Activated CD4-positive, alpha-beta memory T cell treated with anti-CD3 and anti-CD28 coated beads for 36 hours (primary cell): ENCODE data around the gene CDK1. TPM values are rescaled to one million over a fixed set of nuclear protein-coding genes. Genes with fewer than 3 reads are reported as not detected.
A peak's percentile ranks its signal among the peaks of the same experiment; 100 is the strongest.

Experiments
- CTCF ChIA-PET: fragments of 350-600 bp; sonication (Branson Sonifier 250); formaldehyde crosslinking; loops from one replicate; lab custom pipeline; 2021; ENCODE audit warnings: antibody characterized with exemption, inconsistent platforms; lab: Charles Lee
- POLR2A ChIA-PET: fragments of 350-600 bp; sonication (Branson Sonifier 250); formaldehyde crosslinking; loops from one replicate; lab custom pipeline; 2021; ENCODE audit warnings: antibody characterized with exemption; lab: Charles Lee
- DNase-seq: peaks from one replicate; pipeline ENCODE4 v3.0.0-alpha.2; 2020
- H3K27ac Mint-ChIP-seq: one replicate; pipeline ENCODE4 v1.8.0; 2021; ENCODE audit warnings: mixed read lengths
- H3K27me3 Mint-ChIP-seq: one replicate; pipeline ENCODE4 v1.8.0; 2021; ENCODE audit warnings: mixed read lengths
- H3K36me3 Mint-ChIP-seq: one replicate; pipeline ENCODE4 v1.8.0; 2021; ENCODE audit warnings: mixed read lengths
- H3K4me1 Mint-ChIP-seq: one replicate; pipeline ENCODE4 v1.8.0; 2021; ENCODE audit warnings: low read depth, mixed read lengths
- H3K4me3 Mint-ChIP-seq: one replicate; pipeline ENCODE4 v1.8.0; 2021; ENCODE audit warnings: mild to moderate bottlenecking, mixed read lengths
- H3K9me3 Mint-ChIP-seq: one replicate; pipeline ENCODE4 v1.8.0; 2021; ENCODE audit warnings: mixed read lengths
- intact Hi-C: fragments of 100-400 bp; cut with micrococcal nuclease; formaldehyde crosslinking; loops from one replicate; pipeline ENCODE4 v1.15.1; 2023
- total RNA-seq, 2 experiments: library from RNA; stranded (reverse); gene quantifications; one replicate each; pipeline ENCODE4 v1.2.3, GENCODE V29; 2021

CDK1 gene
- total RNA-seq, 2 experiments from 2014 or later = 153 TPM

- Mint-ChIP-seq H3K27ac (peak overlapping the region; percentile 92), H3K9me3 (no peaks in the 10 kb centered on the region), H3K36me3 (peaks cover 29% of the 10 kb centered on the region), H3K4me3 (peak overlapping the region; percentile 91), H3K4me1 (peaks cover 24% of the 10 kb centered on the region), H3K27me3 (no peaks in the 10 kb centered on the region)
- CTCF ChIA-PET = interaction anchor here (1.0 to 1.3 kb wide), 2 partner anchors 36 to 541 kb away, joined by 3 read pairs; no protein-coding TSS in a partner anchor
- intact Hi-C loops = loop anchor here (1.0 to 5.0 kb wide), 5 partner anchors 16 to 872 kb away; partner anchors contain the start of gene CCDC6
- POLR2A ChIA-PET = interaction anchor here (1.1 to 1.3 kb wide), 3 partner anchors 50 to 874 kb away, joined by 3 read pairs; no protein-coding TSS in a partner anchor
- DNase-seq = no peak
Measured at GRCh38 chr10:60778971-60779796, 906 bp downstream of the CDK1 start.

GRCh38 chr10:60781661-60782060 lies 3.4 kb downstream of the CDK1 start:
- intact Hi-C loops = no loop called here
- H3K9me3 Mint-ChIP-seq = no peaks in the 10 kb centered on the region
- no peaks in the 10 kb centered on the region for H3K27me3 Mint-ChIP-seq
- no peak for DNase-seq
- peaks cover 37% of the 10 kb centered on the region for H3K4me1 Mint-ChIP-seq
- no peak overlapping the region for H3K27ac Mint-ChIP-seq
- no peak overlapping the region for H3K4me3 Mint-ChIP-seq
- ChIA-PET CTCF (no interaction called here), POLR2A (no interaction called here)
- peaks cover 52% of the 10 kb centered on the region for H3K36me3 Mint-ChIP-seq

- Mint-ChIP-seq H3K36me3 (peaks cover 72% of the 10 kb centered on the region), H3K27ac (no peak overlapping the region), H3K27me3 (no peaks in the 10 kb centered on the region), H3K4me1 (peaks cover 52% of the 10 kb centered on the region), H3K9me3 (no peaks in the 10 kb centered on the region), H3K4me3 (no peak overlapping the region)
- intact Hi-C loops = no loop called here
- no peak for DNase-seq
- POLR2A ChIA-PET = no interaction called here
- CTCF ChIA-PET = no interaction called here
Measured at GRCh38 chr10:60784641-60785040, 6.4 kb downstream of the CDK1 start.

DNA sequence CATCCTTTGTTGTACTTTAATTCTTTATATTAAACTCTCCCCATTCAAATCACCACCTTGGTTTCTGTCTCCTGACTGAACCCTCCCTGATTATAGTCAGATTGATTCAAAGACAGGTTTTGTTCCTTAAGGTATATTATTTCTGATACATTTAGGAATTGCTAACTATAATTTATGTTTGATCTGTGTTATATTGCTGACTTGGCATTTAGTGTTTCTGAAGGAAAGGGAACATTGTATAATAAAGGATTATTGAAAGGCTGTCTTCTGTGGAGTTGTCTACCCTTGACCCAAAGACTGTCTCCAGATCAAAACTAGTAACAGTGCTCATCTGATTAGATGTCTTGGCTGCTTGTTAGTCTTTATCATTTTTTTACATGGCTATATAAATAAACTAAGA lies 10.3 kb downstream of the CDK1 start:
- H3K36me3 Mint-ChIP-seq = peaks cover 85% of the 10 kb centered on the region
- DNase-seq = no peak
- intact Hi-C loops = no loop called here
- CTCF ChIA-PET = no interaction called here
- no peaks in the 10 kb centered on the region for H3K27me3 Mint-ChIP-seq
- POLR2A ChIA-PET = interaction anchor here (1.5 kb wide), 1 partner anchor 17 kb away, joined by 3 read pairs; no protein-coding TSS in a partner anchor
- no peaks in the 10 kb centered on the region for H3K9me3 Mint-ChIP-seq
- no peak overlapping the region for H3K27ac Mint-ChIP-seq
- H3K4me3 Mint-ChIP-seq = no peak overlapping the region
- H3K4me1 Mint-ChIP-seq = peaks cover 47% of the 10 kb centered on the region

GRCh38 chr10:60789340-60789739 lies 11.1 kb downstream of the CDK1 start:
- CTCF ChIA-PET = no interaction called here
- no peak overlapping the region for H3K4me3 Mint-ChIP-seq
- H3K9me3 Mint-ChIP-seq = no peaks in the 10 kb centered on the region
- intact Hi-C loops = no loop called here
- H3K36me3 Mint-ChIP-seq = peaks cover 80% of the 10 kb centered on the region
- DNase-seq = no peak
- no peaks in the 10 kb centered on the region for H3K27me3 Mint-ChIP-seq
- POLR2A ChIA-PET = interaction anchor here (1.5 kb wide), 1 partner anchor 18 kb away, joined by 3 read pairs; no protein-coding TSS in a partner anchor
- H3K27ac Mint-ChIP-seq = no peak overlapping the region
- peaks cover 42% of the 10 kb centered on the region for H3K4me1 Mint-ChIP-seq

- intact Hi-C loops = loop anchor here (2.0 kb wide), 1 partner anchor 16 kb away; the partner anchor contains the start of gene CDK1
- peaks cover 8% of the 10 kb centered on the region for H3K4me1 Mint-ChIP-seq
- ChIA-PET POLR2A (no interaction called here), CTCF (no interaction called here)
- H3K9me3 Mint-ChIP-seq = no peaks in the 10 kb centered on the region
- no peak overlapping the region for H3K4me3 Mint-ChIP-seq
- DNase-seq = no peak
- H3K36me3 Mint-ChIP-seq = peaks cover 61% of the 10 kb centered on the region
- H3K27me3 Mint-ChIP-seq = no peaks in the 10 kb centered on the region
- no peak overlapping the region for H3K27ac Mint-ChIP-seq
Measured at GRCh38 chr10:60794953-60795352, 16.7 kb downstream of the CDK1 start.

GRCh38 chr10:60795465-60796202 lies 17.4 kb downstream of the CDK1 start:
- Mint-ChIP-seq H3K4me3 (no peak overlapping the region), H3K27ac (no peak overlapping the region), H3K9me3 (no peaks in the 10 kb centered on the region), H3K4me1 (peaks cover 3% of the 10 kb centered on the region), H3K36me3 (peaks cover 55% of the 10 kb centered on the region), H3K27me3 (no peaks in the 10 kb centered on the region)
- ChIA-PET CTCF (interaction anchor here (0.5 kb wide), 1 partner anchor 55 kb away, joined by 3 read pairs; no protein-coding TSS in a partner anchor), POLR2A (no interaction called here)
- no peak for DNase-seq
- intact Hi-C loops = loop anchor here (2.0 kb wide), 1 partner anchor 17 kb away; the partner anchor contains the start of gene CDK1

- DNase-seq = no peak
- Mint-ChIP-seq H3K36me3 (peaks cover 49% of the 10 kb centered on the region), H3K9me3 (no peaks in the 10 kb centered on the region), H3K27me3 (no peaks in the 10 kb centered on the region), H3K4me3 (no peak overlapping the region), H3K27ac (no peak overlapping the region), H3K4me1 (no peaks in the 10 kb centered on the region)
- CTCF ChIA-PET = no interaction called here
- intact Hi-C loops = no loop called here
- POLR2A ChIA-PET = interaction anchor here (0.6 kb wide), 1 partner anchor 37 kb away, joined by 3 read pairs; no protein-coding TSS in a partner anchor
Measured at GRCh38 chr10:60796481-60796880, 18.2 kb downstream of the CDK1 start.

DNA sequence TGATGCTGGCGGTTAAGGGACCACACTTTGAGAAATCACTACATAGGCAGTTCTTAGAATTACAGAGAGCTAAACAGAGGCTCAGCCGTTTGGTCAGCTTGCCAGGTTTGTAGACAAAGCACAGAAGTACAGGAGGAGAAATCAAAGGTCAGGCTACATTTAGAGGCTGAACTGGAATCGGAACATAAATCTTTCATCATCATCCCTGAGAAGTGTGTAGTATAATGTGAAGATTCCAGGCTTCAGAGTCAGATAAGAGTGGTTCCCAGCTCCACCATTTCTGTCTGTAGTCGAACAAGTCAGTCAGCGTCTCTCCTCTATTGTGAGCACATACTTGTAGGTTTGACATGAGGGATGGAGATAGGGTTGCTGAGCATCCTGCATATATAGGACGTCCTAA lies 18.9 kb downstream of the CDK1 start:
- Mint-ChIP-seq H3K9me3 (no peaks in the 10 kb centered on the region), H3K27me3 (no peaks in the 10 kb centered on the region), H3K4me3 (no peak overlapping the region), H3K4me1 (no peaks in the 10 kb centered on the region), H3K27ac (no peak overlapping the region), H3K36me3 (peaks cover 44% of the 10 kb centered on the region)
- POLR2A ChIA-PET = interaction anchor here (0.6 kb wide), 1 partner anchor 37 kb away, joined by 3 read pairs; no protein-coding TSS in a partner anchor
- intact Hi-C loops = no loop called here
- DNase-seq = no peak
- CTCF ChIA-PET = interaction anchor here (1.3 kb wide), 1 partner anchor 22 kb away, joined by 7 read pairs; no protein-coding TSS in a partner anchor

- Mint-ChIP-seq H3K27ac (no peak overlapping the region), H3K27me3 (no peaks in the 10 kb centered on the region), H3K4me3 (no peak overlapping the region), H3K9me3 (no peaks in the 10 kb centered on the region), H3K36me3 (peaks cover 36% of the 10 kb centered on the region), H3K4me1 (no peaks in the 10 kb centered on the region)
- intact Hi-C loops = no loop called here
- DNase-seq = no peak
- ChIA-PET CTCF (interaction anchor here (1.3 kb wide), 1 partner anchor 21 kb away, joined by 7 read pairs; no protein-coding TSS in a partner anchor), POLR2A (interaction anchor here (0.8 kb wide), 1 partner anchor 281 kb away, joined by 3 read pairs; no protein-coding TSS in a partner anchor)
Measured at GRCh38 chr10:60798031-60798430, 19.8 kb downstream of the CDK1 start.

DNA sequence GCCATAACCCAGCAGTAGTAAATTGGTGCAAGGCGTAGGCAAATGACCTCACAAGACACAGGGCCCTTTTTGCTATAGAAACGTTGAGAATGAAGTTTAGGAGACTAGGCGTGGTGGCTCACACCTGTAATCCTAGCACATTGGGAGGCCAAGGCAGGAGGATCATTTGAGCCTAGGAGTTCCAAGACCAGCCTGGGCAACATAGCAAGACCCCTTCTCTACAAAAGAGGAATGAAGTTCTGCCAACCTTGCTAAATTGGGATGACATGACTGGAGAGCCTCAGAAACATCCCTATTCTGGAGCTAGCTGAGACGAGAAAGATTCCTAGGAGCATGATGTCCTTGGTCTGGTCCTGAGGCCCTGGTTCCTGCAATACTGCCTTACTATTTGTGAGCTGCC lies 20.6 kb downstream of the CDK1 start:
- POLR2A ChIA-PET = no interaction called here
- Mint-ChIP-seq H3K4me1 (no peaks in the 10 kb centered on the region), H3K36me3 (peaks cover 31% of the 10 kb centered on the region), H3K27me3 (no peaks in the 10 kb centered on the region), H3K9me3 (no peaks in the 10 kb centered on the region), H3K4me3 (no peak overlapping the region), H3K27ac (no peak overlapping the region)
- no peak for DNase-seq
- CTCF ChIA-PET = interaction anchor here (1.3 kb wide), 1 partner anchor 20 kb away, joined by 7 read pairs; no protein-coding TSS in a partner anchor
- intact Hi-C loops = no loop called here
